ENCODE data around the gene MAP1A.

MAP1A gene

DNA sequence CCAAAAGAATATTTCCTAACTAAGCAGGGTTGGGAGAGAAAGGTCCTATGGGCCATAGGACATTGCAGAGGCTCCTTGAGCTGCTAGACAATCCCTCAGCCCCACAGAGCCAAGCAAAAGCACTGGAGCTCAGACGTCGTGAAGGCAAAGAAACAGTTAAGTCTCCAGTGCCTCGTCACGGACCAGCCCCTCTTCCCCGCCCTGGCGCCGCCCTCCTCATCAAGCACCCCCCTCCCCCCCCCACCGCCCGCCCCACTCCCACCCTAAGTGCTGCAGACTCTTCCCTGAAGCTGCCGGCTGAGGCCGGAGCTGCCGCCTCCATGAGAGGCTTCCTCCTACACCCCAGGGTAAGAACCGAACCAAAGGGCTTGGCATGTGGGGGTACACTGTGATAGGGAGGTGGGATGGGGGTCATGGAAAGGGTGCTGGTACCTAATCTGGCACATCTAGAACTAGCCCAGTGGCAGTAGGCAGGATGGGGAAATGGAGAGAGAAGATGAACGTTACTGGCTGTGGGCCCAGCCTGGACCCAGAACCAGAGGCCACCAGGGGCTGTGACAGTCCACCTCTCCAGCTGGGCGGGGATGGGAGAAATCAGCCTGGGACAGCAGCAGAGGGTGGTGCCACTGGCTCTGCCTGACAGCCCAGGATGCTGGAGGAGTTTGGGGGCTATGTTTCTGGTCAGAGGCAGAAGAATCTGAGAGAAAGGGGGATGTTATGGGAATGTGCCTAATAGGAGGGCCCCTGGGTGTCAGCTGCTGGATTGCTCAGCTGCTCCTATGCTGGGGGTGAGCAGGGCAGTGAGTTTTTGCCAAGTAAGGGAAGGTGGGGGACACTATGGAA, at the start of gene MAP1A:
Gene MAP1A (plus strand): TSS at position 255 of the 843 bp plus-strand sequence. CDS start 3,866 bp downstream, outside the sequence.
- DNase-seq, result peak; percentile 68

DNA sequence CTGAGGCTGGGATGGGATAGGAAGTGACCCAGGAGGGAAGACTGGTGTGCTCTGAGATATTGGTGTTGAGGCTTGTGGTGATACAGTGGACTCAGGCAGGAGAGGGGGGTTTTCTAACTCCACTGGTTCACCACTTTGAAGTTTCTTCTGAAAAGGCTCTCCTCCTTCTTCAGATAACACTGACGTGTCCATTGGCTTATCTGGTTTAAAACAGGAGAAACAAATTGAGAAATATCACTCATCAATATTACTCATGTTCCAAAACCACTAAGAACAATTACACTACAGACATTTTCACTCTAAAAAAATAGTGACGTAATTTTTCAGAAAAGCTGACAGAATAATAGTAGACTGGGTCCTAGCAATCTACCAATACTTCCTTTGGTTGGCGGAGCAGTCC, 47.5 kb upstream of the MAP1A start:
- peak; percentile 44 for DNase-seq

GRCh38 chr15:43471975-43472374, 45.4 kb upstream of the MAP1A start:
- no peak for DNase-seq

DNA sequence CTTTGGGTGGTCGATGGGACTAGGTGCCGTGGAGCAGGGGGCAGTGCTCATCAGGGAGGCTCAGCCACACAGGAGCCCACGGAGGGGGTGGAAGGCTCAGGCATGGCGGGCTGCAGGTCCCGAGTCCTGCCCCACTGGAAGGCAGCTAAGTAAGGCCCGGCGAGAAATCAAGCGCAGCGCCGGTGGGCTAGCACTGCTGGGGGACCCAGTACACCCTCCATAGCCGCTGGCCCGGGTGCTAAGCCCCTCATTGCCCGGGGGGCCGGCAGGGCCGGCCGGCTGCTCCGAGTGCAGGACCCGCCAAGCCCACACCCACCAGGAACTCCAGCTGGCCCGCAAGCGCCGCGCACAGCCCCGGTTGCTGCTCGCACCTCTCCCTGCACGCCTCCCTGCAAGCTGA, 43.5 kb upstream of the MAP1A start:
- DNase-seq, result no peak

DNA sequence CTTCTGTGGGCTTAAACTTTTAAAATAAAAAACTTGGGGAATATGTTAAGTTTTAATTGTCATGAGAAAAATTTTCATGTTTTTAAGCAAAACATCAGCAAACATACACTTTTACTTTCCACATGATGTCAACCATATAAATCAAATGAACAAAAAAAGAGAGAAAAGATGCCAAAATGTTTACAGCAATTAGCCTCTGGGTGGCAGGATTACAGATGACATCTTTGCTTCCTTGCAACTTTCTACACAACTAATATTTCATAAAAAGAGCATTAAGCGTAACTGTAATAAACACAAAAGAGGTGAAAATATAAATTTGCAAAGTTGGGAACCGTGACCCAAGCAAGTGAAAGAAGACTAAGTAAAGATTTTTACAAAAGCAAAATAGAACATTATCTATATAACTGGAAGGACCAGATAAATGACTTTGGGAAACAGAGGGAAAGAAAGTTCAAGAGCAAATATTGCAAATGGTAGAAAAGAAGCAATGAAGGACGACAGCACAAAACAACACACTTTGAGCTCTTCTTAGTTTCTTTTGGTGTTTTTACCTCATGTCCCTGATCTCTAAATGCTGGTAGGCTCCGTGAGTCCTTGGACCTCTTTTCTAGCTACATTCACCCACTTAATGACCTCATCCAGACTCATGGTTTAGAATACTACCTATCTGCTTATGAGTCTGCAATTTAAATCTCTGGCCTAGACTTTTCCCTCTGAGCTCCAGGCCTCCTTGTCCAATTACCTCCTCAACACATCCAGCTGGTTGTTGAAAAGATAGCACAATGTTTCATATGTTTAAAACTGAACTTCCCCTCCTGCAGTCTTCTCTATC, 33.9 kb upstream of the MAP1A start:
- DNase-seq, result peak; percentile 67

- DNase-seq, result no peak
Measured at GRCh38 chr15:43484455-43484854, 33.0 kb upstream of the MAP1A start.

GRCh38 chr15:43487271-43487895, 30.0 kb upstream of the MAP1A start:
- no peak for DNase-seq

- DNase-seq, result no peak
Measured at GRCh38 chr15:43488790-43489189, 28.6 kb upstream of the MAP1A start.

DNA sequence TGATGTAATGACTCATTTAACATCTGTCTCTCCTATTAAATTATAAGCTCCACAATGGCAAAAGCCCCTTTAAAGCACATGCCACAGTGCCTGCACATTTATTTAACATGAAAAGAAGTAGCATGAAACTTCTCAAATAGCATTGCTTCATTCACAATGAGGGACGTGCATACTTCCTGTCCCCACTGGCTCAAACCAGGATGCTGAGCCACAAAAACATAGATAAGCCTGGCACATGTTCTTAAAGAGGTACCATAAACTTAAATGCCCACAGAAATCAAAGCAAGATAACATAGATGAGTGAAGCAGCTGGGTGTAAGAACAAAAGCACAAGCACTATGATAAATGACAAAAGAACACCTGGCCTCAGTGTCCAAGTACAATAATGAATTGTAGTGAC, 28.2 kb upstream of the MAP1A start:
- DNase-seq, result peak; percentile 73

DNA sequence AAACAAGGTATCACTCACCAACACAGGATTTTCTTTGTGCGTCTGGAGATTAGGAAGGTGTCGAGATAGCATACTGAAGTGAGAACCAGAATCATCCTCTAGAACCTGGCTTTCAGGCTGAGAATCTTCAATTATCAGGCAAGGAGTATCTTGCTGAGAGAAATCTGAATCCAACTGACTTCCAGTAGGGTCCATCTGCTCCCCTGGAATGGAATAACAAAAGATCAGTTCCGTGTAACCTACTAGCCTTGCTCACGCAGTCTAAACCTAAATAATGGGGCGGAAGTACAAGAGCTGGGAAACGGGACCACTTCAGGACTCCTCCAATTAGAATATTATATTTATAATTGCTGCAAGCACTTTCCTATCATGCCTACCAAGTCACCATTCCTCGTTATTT, 25.1 kb upstream of the MAP1A start:
- no peak for DNase-seq

DNA sequence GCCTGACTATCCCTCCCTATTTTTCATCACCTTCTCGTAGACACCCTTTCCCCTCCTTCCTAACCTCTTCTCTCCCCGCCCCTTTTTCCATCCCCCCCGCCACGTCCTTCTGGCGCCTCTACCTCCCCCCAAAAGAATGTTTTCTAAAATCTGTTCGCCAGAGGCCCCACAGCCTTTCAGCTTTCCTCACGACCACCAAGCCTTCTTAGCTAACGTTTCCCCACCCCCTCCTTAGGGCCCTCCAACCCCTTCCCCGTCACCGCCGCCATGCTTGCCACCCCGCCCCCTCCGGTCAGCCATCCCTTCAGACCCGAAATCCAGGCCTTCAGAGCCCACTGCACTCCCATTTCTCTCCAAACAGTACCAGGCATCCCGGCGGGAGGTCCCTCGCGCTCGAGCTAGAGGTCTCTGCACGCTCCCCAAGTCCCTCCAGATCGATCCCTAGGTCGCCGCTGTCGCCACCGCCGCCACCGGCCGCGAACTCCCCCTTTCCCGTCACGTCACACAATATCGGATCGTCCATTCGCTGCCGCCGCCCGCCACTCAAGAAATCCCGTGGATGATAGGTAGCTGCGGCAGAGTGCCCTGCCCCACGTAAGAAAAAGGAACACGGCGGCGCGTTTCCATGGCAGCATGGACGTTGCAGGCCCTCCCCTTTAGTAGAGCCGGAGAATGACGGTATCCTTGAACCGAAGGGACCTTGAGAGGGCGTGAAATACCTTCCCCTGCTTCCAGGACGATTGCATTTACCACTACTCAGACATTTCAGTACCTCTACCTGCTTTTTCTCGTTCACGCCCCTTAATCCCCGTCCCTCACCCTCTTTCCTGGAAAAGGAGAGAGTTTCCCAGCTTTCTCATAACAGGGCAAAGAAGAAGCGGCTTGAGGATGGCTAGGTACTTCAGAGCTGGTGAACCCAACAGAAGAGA, 24.5 kb upstream of the MAP1A start, which contains the start of gene TP53BP1:
Gene TP53BP1 (minus strand): TSS at position 484 of the 929 bp plus-strand sequence. CDS start 113 bp downstream, at position 371.
- peak; percentile 97 for DNase-seq

DNA sequence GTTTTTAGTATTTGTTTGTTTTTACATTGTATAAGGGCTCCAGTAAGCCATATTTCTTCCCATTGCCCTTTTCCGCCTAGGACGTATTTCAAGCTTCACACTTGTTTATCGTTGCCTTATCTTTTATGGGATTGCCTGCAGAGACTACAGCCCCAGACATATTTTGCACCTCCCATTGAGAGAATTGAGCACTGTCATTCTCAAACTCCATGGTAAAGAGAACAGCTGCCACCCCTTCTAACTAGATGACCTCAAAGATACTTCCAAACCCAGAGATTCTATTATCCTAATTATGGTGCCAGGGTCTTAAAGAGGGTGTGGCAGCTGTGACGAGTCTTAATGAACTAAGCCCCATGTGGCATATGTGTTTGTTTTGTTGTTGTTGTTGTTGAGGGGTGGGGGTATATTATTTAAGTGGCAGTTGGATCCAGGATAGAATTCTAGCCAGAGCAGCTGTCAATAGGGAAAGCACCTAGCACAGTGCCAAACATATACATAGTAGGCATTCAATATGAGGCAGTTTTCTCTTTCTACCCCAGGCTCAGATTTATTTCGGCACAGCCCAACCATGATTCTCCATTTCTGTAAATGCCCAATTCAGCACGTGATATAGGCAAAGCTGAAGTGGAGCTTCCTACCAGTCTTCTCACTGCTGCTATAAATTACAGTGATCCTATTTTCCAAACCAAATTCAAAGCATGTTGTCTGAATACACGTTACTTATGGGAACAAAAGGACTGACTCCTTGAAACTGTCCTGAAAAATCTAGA, 23.5 kb upstream of the MAP1A start:
- DNase-seq, result no peak

DNA sequence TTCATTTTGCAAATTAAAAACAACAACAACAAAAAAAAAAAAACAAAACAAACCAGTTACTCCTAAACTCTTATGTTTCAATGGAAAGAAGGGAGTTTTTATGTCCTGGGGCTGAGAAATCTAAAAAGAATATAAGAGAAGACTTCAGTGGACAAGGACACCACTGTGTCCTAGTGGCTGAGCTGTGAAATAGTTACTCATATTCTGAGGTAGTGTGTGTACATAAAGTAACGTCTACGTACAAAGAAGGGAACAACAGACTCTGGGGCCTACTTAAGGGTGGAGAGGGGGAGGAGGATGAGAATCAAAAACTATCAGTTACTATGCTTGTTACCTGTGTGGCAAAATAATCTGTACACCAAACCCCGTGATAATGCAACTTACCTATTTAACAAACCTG, 18.4 kb upstream of the MAP1A start:
- no peak for DNase-seq

- no peak for DNase-seq
Measured at GRCh38 chr15:43499635-43500034, 17.8 kb upstream of the MAP1A start.

DNA sequence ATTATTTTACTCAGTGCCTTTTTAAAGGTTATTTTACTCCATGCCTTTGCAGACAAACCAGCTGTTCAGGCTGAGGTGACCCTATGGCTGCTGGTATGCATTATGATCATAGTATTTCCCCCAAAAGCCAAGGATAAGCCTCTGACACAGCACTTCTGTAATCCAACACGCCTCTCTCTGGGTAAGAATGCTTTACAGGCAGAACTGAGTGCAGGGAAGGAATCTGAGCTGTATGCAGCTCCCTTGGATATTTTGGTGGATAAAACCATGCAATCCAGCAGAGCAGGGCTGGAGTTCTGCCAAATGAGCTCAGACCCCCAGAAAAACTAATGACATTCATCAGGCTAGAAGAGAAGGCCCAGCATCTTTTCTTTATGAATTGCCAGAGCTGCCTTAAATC, 11.7 kb upstream of the MAP1A start:
- no peak for DNase-seq

GRCh38 chr15:43508421-43508820, 9.0 kb upstream of the MAP1A start:
- DNase-seq, result no peak

DNA sequence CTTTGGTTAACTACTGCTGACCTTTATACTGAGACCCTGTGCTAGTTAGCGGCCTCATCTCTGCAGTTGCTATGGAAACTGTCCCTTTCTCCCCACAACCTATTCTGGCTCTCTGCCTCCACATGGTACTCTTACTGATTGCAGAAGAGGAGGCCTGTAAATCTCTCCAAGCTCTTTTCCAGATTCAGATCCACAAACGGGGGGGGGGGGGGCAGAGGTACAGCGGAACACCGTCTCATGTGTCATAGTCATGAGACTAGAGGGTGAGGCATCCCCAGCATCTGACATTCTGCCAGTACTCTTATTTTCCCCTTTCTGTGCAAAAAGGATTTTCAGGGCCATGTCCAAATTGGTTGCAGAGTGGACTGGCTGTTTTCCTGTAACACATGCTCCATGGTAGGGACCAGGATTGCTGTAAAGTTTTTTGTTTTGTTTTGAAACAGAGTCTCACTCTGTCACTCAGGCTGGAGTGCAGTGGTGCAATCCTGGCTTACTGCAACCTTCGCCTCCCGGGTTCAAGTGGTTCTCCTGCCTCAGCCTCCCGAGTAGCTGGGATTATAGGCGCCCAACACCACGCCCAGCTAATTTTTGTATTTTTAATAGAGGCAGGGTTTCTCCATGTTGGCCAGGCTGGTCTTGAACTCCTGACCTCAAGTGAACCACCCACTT, 8.3 kb upstream of the MAP1A start:
- DNase-seq, result no peak

- DNase-seq, result peak; percentile 45
Measured at GRCh38 chr15:43509660-43510199, 7.7 kb upstream of the MAP1A start.

DNA sequence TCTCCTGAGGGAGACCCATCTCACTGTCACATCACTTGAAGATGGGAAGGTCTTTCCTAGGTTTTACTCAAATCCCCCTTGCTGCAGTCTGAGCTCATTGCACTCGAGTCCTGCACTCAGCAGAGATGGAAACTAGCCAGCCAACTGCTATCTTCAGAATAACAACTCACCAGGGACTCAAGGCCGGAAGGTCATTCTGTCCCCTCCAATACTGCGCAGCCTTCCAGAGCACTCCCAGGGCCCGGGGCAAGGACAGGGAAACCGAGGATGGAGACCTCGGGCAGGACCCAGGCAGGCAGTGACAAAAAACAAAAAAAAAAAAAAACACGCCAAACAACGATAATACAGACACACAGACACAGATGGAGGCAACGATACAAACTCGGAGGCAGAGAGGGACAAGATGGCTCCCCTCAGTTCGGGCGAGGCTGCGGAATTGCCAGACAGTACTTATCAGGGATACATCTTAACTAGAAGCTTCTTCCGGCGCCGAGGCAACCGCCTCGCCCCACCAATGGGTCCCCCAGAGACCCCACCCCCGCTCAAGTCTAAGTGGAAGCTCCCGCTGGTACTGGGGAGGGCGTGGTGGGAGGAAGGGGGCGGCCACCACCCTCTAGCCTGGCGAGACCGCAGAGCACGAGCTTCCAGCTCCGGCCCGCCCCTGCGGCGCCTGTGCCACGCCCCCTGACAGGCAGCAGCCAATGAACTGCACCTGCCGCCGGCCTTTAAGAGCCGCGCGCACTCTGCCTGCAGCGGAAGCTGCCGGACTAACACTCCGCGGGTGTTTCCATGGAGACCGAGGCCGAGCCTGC, 7.0 kb upstream of the MAP1A start:
- DNase-seq, result peak; percentile 100
